Keratinocyte (primary cell): ENCODE results near the gene RMC1.

ENCODE experiments used
- EZH2 ChIP-seq: IDR thresholded peaks from one replicate; pipeline ENCODE4 v1.6.1; 2012; ENCODE audit warnings: inconsistent platforms, mild to moderate bottlenecking, low read length, moderate library complexity
- TF ChIP-seq, protein P1 (sequence below), 3 experiments: IDR thresholded peaks in 1 of 3; conservative IDR thresholded peaks in 1 of 3; optimal IDR thresholded peaks in 1 of 3; 2 replicates in 2 of 3; 3 replicates in 1 of 3; pipeline versions ENCODE3 to v1.5.1; 2011; ENCODE audit warnings: low read length in 3 of 3, mild to moderate bottlenecking in 3 of 3, moderate library complexity in 2 of 3, control low read depth in 1 of 3, inconsistent platforms in 1 of 3; ENCODE audit not compliant: insufficient read depth in 2 of 3; ENCODE audit errors: extremely low read depth in 1 of 3

DNA sequence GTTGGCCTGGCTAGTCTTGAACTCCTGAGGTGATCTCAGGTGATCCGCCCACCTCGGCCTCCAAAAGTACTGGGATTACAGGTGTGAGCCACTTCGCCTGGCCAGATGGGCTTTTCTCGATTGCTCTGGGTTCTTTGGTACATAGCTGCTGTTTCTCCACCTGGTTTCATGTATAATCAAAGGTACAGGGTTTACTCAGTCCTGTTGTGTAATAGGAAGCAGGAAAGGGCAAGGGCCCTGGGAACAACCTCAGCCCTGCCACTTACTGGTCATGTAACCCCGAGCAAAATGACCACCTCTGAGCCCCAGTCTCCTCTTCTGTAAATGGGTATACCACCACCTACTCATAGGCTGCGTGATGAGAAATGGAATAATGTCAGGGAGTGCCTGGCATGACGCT is 34.0 kb downstream of the RMC1 start:
- TF ChIP-seq, protein P1, sequence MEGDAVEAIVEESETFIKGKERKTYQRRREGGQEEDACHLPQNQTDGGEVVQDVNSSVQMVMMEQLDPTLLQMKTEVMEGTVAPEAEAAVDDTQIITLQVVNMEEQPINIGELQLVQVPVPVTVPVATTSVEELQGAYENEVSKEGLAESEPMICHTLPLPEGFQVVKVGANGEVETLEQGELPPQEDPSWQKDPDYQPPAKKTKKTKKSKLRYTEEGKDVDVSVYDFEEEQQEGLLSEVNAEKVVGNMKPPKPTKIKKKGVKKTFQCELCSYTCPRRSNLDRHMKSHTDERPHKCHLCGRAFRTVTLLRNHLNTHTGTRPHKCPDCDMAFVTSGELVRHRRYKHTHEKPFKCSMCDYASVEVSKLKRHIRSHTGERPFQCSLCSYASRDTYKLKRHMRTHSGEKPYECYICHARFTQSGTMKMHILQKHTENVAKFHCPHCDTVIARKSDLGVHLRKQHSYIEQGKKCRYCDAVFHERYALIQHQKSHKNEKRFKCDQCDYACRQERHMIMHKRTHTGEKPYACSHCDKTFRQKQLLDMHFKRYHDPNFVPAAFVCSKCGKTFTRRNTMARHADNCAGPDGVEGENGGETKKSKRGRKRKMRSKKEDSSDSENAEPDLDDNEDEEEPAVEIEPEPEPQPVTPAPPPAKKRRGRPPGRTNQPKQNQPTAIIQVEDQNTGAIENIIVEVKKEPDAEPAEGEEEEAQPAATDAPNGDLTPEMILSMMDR (optimal IDR thresholded peaks at IDR 0.05 in 1 of 3, IDR thresholded peaks at IDR 0.05 in 1 of 3, conservative IDR thresholded peaks at IDR 0.05 in 1 of 3; ENCODE audit: extremely low read depth in 1 of 3, insufficient read depth in 2 of 3, low read length in 3 of 3): no peak
- no peak for TF ChIP-seq EZH2
